Measurements from ENCODE around the gene ARFGAP3. TPM values are rescaled to one million over a fixed set of nuclear protein-coding genes. Genes with fewer than 3 reads are reported as not detected.
A peak's percentile ranks its signal among the peaks of the same experiment; 100 is the strongest.

The ARFGAP3 gene
- total RNA-seq, 1 donor from 2014 or later: 39.9 TPM

GRCh38 chr22:42830161-42830560 is 26.9 kb downstream of the ARFGAP3 start:
- intact Hi-C loops (cut with DNase I): no loop called here
- no peak overlapping the region for H3K4me3 ChIP-seq
- peaks cover 100% of the 10 kb centered on the region for H3K36me3 ChIP-seq
- H3K4me1 ChIP-seq: no peaks in the 10 kb centered on the region
- no peak overlapping the region for H3K27ac ChIP-seq
- no peak for ATAC-seq
- DNase-seq: no peak
- TF ChIP-seq, protein P1, sequence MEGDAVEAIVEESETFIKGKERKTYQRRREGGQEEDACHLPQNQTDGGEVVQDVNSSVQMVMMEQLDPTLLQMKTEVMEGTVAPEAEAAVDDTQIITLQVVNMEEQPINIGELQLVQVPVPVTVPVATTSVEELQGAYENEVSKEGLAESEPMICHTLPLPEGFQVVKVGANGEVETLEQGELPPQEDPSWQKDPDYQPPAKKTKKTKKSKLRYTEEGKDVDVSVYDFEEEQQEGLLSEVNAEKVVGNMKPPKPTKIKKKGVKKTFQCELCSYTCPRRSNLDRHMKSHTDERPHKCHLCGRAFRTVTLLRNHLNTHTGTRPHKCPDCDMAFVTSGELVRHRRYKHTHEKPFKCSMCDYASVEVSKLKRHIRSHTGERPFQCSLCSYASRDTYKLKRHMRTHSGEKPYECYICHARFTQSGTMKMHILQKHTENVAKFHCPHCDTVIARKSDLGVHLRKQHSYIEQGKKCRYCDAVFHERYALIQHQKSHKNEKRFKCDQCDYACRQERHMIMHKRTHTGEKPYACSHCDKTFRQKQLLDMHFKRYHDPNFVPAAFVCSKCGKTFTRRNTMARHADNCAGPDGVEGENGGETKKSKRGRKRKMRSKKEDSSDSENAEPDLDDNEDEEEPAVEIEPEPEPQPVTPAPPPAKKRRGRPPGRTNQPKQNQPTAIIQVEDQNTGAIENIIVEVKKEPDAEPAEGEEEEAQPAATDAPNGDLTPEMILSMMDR (IDR thresholded peaks at IDR 0.05): no peak
- no peaks in the 10 kb centered on the region for H3K27me3 ChIP-seq (ENCODE audit: low read depth)
- H3K9me3 ChIP-seq: no peaks in the 10 kb centered on the region

DNA sequence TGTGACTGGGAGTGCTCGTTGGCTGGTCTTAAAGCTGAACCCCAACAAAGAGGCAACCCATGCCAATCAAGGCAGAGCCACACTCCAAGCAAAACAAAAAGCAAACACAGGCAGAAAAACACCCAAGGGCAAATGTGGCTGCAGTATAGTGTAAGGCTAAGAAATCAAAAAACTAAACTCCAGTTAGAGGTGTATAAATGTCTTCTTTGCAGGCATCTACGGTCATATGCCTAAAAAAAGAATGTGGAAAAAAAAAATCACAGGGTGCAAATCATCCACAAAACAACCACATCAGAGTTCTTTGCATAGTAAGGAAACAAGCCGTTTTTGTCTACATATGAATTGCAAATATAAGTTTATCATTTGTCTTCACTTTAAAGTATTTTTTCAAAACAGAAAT is 27.8 kb downstream of the ARFGAP3 start:
- peaks cover 100% of the 10 kb centered on the region for H3K36me3 ChIP-seq

DNA sequence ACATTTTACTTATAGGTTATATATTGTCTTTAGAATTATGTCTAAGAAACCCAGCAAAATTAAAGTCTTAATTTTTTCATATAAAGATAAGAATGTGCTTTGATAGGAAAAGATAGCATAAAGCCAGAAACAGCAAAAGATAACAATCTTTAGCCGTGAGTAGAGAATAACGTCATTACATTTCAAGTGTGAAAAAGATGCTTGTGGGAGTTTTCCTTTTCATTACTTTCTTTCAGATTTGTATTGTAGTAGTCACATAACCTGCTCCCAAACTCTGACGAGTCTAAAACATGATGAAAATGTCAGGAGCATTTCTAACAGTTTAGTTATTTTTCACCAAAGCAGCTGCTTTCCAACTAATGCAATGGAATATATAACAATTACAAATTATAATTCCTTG is 31.3 kb downstream of the ARFGAP3 start:
- TF ChIP-seq, protein P1 (IDR thresholded peaks at IDR 0.05): no peak
- Histone ChIP-seq H3K4me1 (no peaks in the 10 kb centered on the region), H3K4me3 (no peak overlapping the region), H3K27ac (no peak overlapping the region), H3K27me3 (ENCODE audit: low read depth) (no peaks in the 10 kb centered on the region), H3K36me3 (peaks cover 100% of the 10 kb centered on the region), H3K9me3 (no peaks in the 10 kb centered on the region)
- intact Hi-C loops (cut with DNase I): no loop called here
- ATAC-seq (no peak), DNase-seq (no peak)

More for the DNA sequence above, 27.8 kb downstream of the ARFGAP3 start:
- ATAC-seq (no peak), DNase-seq (no peak)
- H3K9me3 ChIP-seq: no peaks in the 10 kb centered on the region
- H3K4me1 ChIP-seq: no peaks in the 10 kb centered on the region
- intact Hi-C loops (cut with DNase I): no loop called here
- H3K27ac ChIP-seq: no peak overlapping the region
- no peak overlapping the region for H3K4me3 ChIP-seq
- TF ChIP-seq, protein P1 (IDR thresholded peaks at IDR 0.05): no peak
- H3K27me3 ChIP-seq (ENCODE audit: low read depth): no peaks in the 10 kb centered on the region

GRCh38 chr22:42821386-42821785 is 35.7 kb downstream of the ARFGAP3 start:
- intact Hi-C loops (cut with DNase I): no loop called here
- Histone ChIP-seq H3K36me3 (peaks cover 71% of the 10 kb centered on the region), H3K27ac (no peak overlapping the region)

GRCh38 chr22:42820045-42820763 is 36.9 kb downstream of the ARFGAP3 start:
- peaks cover 71% of the 10 kb centered on the region for H3K36me3 ChIP-seq
- DNase-seq (no peak), ATAC-seq (peak; percentile 47 to 49)
- H3K27me3 ChIP-seq (ENCODE audit: low read depth): no peaks in the 10 kb centered on the region
- peak overlapping the region; percentile 55 for H3K27ac ChIP-seq
- H3K4me3 ChIP-seq: no peak overlapping the region
- intact Hi-C loops (cut with DNase I): no loop called here
- H3K9me3 ChIP-seq: no peaks in the 10 kb centered on the region
- TF ChIP-seq, protein P1 (IDR thresholded peaks at IDR 0.05): peak; percentile 57
- peaks cover 15% of the 10 kb centered on the region for H3K4me1 ChIP-seq

More at GRCh38 chr22:42821386-42821785, 35.7 kb downstream of the ARFGAP3 start:
- Histone ChIP-seq H3K27me3 (ENCODE audit: low read depth) (no peaks in the 10 kb centered on the region), H3K9me3 (no peaks in the 10 kb centered on the region), H3K4me1 (peaks cover 15% of the 10 kb centered on the region), H3K4me3 (no peak overlapping the region)
- TF ChIP-seq, protein P1 (IDR thresholded peaks at IDR 0.05): no peak
- ATAC-seq: no peak
- DNase-seq: no peak

Data from lower lobe of right lung (tissue), 2 donors.